K562 (cell line): ENCODE data around the gene IGF1R. TPM values are rescaled to one million over a fixed set of nuclear protein-coding genes. Genes with fewer than 3 reads are reported as not detected.

ENCODE experiments used
- ATAC-seq: fragments of 200-7000 bp; cut with Tn5 transposase; 3 replicates; pipeline ENCODE4 v1.9.1; 2020; ENCODE audit warnings: moderate library complexity
- BruUV-seq: library from RNA; stranded (reverse); fragments of 400-500 nt; replicated peaks from 2 replicates; lab custom pipeline; 2021; lab: Mats Ljungman, UMichigan
- CTCF ChIA-PET: fragments of 300-600 bp; formaldehyde crosslinking; extraction: SDS; loops from one replicate; lab custom pipeline; 2021; ENCODE audit warnings: low intra/inter-chr PET ratio; lab: Yijun Ruan, JAX
- POLR2A ChIA-PET: fragments of 300-600, 350-650 bp; sonication (Branson Sonifier 250); formaldehyde crosslinking; extraction: SDS; loops from one replicate; lab custom pipeline; 2021; ENCODE audit warnings: antibody characterized with exemption, inconsistent platforms; lab: Yijun Ruan, JAX
- DNase-seq, 4 experiments: peaks; one replicate each; pipeline versions ENCODE4 v3.0.0 to v3.0.0-alpha.2; 2011 to 2018; ENCODE audit warnings: low spot score in 3 of 4, mixed read lengths in 3 of 4; ENCODE audit errors: extremely low read depth in 1 of 4
- FAIRE-seq: peaks from 2 replicates; lab custom pipeline; 2011; peaks lifted over from hg19 to GRCh38; lab: Jason Lieb, UNC
- H2AFZ ChIP-seq: 2 replicates; pipeline ENCODE4 v1.6.0; 2011; ENCODE audit warnings: low read depth, low read length, control low read depth, inconsistent platforms
- H3K27ac ChIP-seq: fragments of 200-600 bp; 3 replicates; pipeline ENCODE4 v1.8.0; 2011; ENCODE audit warnings: low read depth, mild to moderate bottlenecking, control low read depth, inconsistent platforms, low read length, moderate library complexity, mixed read lengths; ENCODE audit errors: extremely low read depth
- H3K27me3 ChIP-seq, 2 experiments: fragments of 300-600 bp in 1 of 2; 2 replicates in 1 of 2; 3 replicates in 1 of 2; pipeline versions ENCODE4 v1.6.0 to v1.8.0; 2011; ENCODE audit warnings: inconsistent platforms in 2 of 2, low read length in 2 of 2, mild to moderate bottlenecking in 1 of 2, mixed read lengths in 1 of 2, moderate library complexity in 1 of 2; ENCODE audit not compliant: control insufficient read depth in 2 of 2, insufficient read depth in 2 of 2
- H3K36me3 ChIP-seq: fragments of 300-600 bp; 3 replicates; pipeline ENCODE4 v1.8.0; 2011; ENCODE audit warnings: mild to moderate bottlenecking, low read length, inconsistent platforms; ENCODE audit not compliant: control insufficient read depth, insufficient read depth
- H3K4me1 ChIP-seq, 2 experiments: fragments of 200-600 bp in 1 of 2; replicated peaks in 1 of 2; 2 replicates in 1 of 2; 3 replicates in 1 of 2; pipeline versions ENCODE4 v1.5.1 to v1.8.0; 2011; ENCODE audit warnings: inconsistent platforms in 2 of 2, low read length in 2 of 2, mild to moderate bottlenecking in 1 of 2, mixed read lengths in 1 of 2, moderate library complexity in 1 of 2; ENCODE audit not compliant: control insufficient read depth in 2 of 2, insufficient read depth in 2 of 2
- H3K4me2 ChIP-seq: 2 replicates; pipeline ENCODE4 v1.6.1; 2011; ENCODE audit warnings: low read length, control low read depth, inconsistent platforms, mixed read lengths; ENCODE audit not compliant: insufficient read depth
- H3K4me3 ChIP-seq: fragments of 200-600 bp; sonication (generic), shearing (Covaris generic); 2 replicates; pipeline ENCODE4 v1.5.1; 2016; ENCODE audit warnings: control low read depth, inconsistent platforms
- H3K79me2 ChIP-seq: fragments of 200-600 bp; 3 replicates; pipeline ENCODE4 v1.8.0; 2011; ENCODE audit warnings: low read length, inconsistent platforms; ENCODE audit not compliant: control insufficient read depth, insufficient read depth
- H3K9ac ChIP-seq, 2 experiments: 2 replicates each; pipeline versions ENCODE4 v1.6.0 to v1.6.1; 2011; ENCODE audit warnings: low read depth in 2 of 2, low read length in 2 of 2, control low read depth in 1 of 2, inconsistent platforms in 1 of 2, mild to moderate bottlenecking in 1 of 2, mixed read lengths in 1 of 2; ENCODE audit not compliant: insufficient read depth in 1 of 2
- H3K9me1 ChIP-seq: one replicate; pipeline ENCODE4 v1.6.0; 2011; ENCODE audit warnings: inconsistent platforms, mild to moderate bottlenecking, low read length, moderate library complexity; ENCODE audit not compliant: control insufficient read depth, insufficient read depth
- H3K9me3 ChIP-seq: replicated peaks from 2 replicates; pipeline ENCODE4 v1.5.1; 2011; ENCODE audit warnings: low read depth, low read length, inconsistent platforms; ENCODE audit not compliant: control insufficient read depth, insufficient read depth
- H4K20me1 ChIP-seq: replicated peaks from 2 replicates; pipeline ENCODE4 v1.6.1; 2011; ENCODE audit warnings: low read length, inconsistent platforms, mixed read lengths; ENCODE audit not compliant: control insufficient read depth, insufficient read depth
- CBX1 ChIP-seq: sonication (generic); IDR thresholded peaks from 2 replicates; pipeline ENCODE4 v1.6.1; 2016; ENCODE audit warnings: antibody characterized with exemption, low read depth, mild to moderate bottlenecking
- CHAMP1 ChIP-seq: fragments of 450-650 bp; IDR thresholded peaks from 2 replicates; pipeline ENCODE4 v1.6.1; 2016; ENCODE audit warnings: mild to moderate bottlenecking
- EGR1 ChIP-seq: fragments of 450-650 bp; conservative IDR thresholded peaks from 2 replicates; pipeline ENCODE4 v1.6.1; 2017; ENCODE audit warnings: mild to moderate bottlenecking
- ELF1 ChIP-seq: fragments of 200-800 bp; sonication (Bioruptor generic); IDR thresholded peaks from 2 replicates; pipeline ENCODE4 v1.6.1; 2016; ENCODE audit warnings: missing genetic modification characterization, missing compliant biosample characterization
- EP400 ChIP-seq: fragments of 450-650 bp; IDR thresholded peaks from 2 replicates; pipeline ENCODE4 v1.6.1; 2017; ENCODE audit warnings: antibody characterized with exemption, mild to moderate bottlenecking, moderate library complexity
- FOXK1 ChIP-seq: sonication (generic); formaldehyde crosslinking; IDR thresholded peaks from 2 replicates; pipeline ENCODE4 v1.8.0; 2022; ENCODE audit warnings: missing genetic modification reagents, mild to moderate bottlenecking, borderline replicate concordance
- GATAD2B ChIP-seq: fragments of 450-650 bp; IDR thresholded peaks from 2 replicates; pipeline ENCODE4 v1.6.1; 2017; ENCODE audit warnings: mild to moderate bottlenecking, borderline replicate concordance
- HDAC1 ChIP-seq, 2 experiments: fragments of 450-650 bp; IDR thresholded peaks; 2 replicates each; pipeline ENCODE4 v1.6.1; 2016 to 2017; ENCODE audit warnings: inconsistent platforms in 1 of 2, mild to moderate bottlenecking in 1 of 2, moderate library complexity in 1 of 2
- HDAC2 ChIP-seq: fragments of 450-650 bp; IDR thresholded peaks from 2 replicates; pipeline ENCODE4 v1.6.1; 2016; ENCODE audit warnings: mild to moderate bottlenecking
- PPARD ChIP-seq: fragments of 250-450 bp; sonication (Bioruptor Pico); IDR thresholded peaks from 2 replicates; pipeline ENCODE4 v1.8.0; 2022; ENCODE audit warnings: inconsistent platforms, mild to moderate bottlenecking, moderate library complexity
- SRSF9 ChIP-seq: fragments of 200-400 bp; formaldehyde crosslinking; IDR thresholded peaks from 2 replicates; pipeline ENCODE4 v1.6.1; 2017; ENCODE audit warnings: low read depth, low read length, borderline replicate concordance
- WHSC1 ChIP-seq: IDR thresholded peaks from one replicate; pipeline ENCODE4 v1.6.1; 2012; ENCODE audit warnings: low read length, control low read depth, inconsistent platforms
- ZNF76 ChIP-seq: fragments of 250-450 bp; sonication (Bioruptor Pico); IDR thresholded peaks from 2 replicates; pipeline ENCODE4 v1.4.0; 2020; ENCODE audit warnings: mild to moderate bottlenecking, moderate library complexity, borderline replicate concordance
- WGBS: fragments of 100-300 bp; shearing (Covaris generic); methylation state at CpG from one replicate; pipeline ENCODE4 v1.1.6; 2016; ENCODE audit warnings: low coverage, mixed read lengths; ENCODE audit not compliant: insufficient coverage; ENCODE audit errors: missing lambda C conversion rate; 5-methylcytosine and 5-hydroxymethylcytosine counted together
- in situ Hi-C: fragments of 300-500 bp; cut with MboI; formaldehyde crosslinking; loops from 4 replicates; pipeline ENCODE4 v1.15.0; 2018; ENCODE audit warnings: inconsistent platforms, mixed read lengths
- intact Hi-C: fragments of 100-400 bp; cut with micrococcal nuclease; formaldehyde crosslinking; loops from 2 replicates; pipeline ENCODE4 v1.14.2; 2022
- polyA plus RNA-seq, 8 experiments: library from polyadenylated mRNA; depleted of rRNA in 4 of 8; stranded (reverse) in 5 of 8; unstranded in 3 of 8; fragments of >200 nt; fragmentation: Nextera tagmentation in 2 of 8; fragmentation: Illumina TruSeq in 1 of 8; extraction: Ambion mirVana in 2 of 8; extraction: Trizol in 1 of 8; gene quantifications; 2 replicates each; pipeline versions ENCODE4 v1.2.1 to v1.2.3, GENCODE V29; 2011 to 2014; ENCODE audit warnings: inconsistent platforms in 1 of 8, missing spikeins in 1 of 8
- total RNA-seq, 7 experiments: library from RNA; depleted of rRNA in 6 of 7; stranded (reverse); fragments of >200 nt in 6 of 7; fragmentation: Illumina TruSeq in 2 of 7; extraction: Trizol in 2 of 7; gene quantifications; 2 replicates each; pipeline versions ENCODE4 v1.2.1 to v1.2.3, GENCODE V29; 2011 to 2021; ENCODE audit warnings: low replicate concordance in 1 of 7
- TF ChIP-seq, protein P1 (sequence below): sonication (generic); IDR thresholded peaks from 2 replicates; pipeline ENCODE4 v1.6.1; 2016
- TF ChIP-seq, protein P2 (sequence below): fragments of 250-450 bp; sonication (Bioruptor Pico); IDR thresholded peaks from 2 replicates; pipeline ENCODE4 v1.8.0; 2022; ENCODE audit warnings: moderate library complexity, mild to moderate bottlenecking, inconsistent platforms

IGF1R gene
- total and polyA plus RNA-seq, 9 of the 15 experiments (the other 6 are each of a cell fraction or from before 2014, with no cell fraction given) = 0.35 to 8.0 (median 1.6) TPM

- Histone ChIP-seq H3K4me3 (no peak overlapping the region), H3K4me1 (no peaks in the 10 kb centered on the region), H3K9ac (no peak overlapping the region), H3K9me1 (no peaks in the 10 kb centered on the region), H3K27ac (no peak overlapping the region), H3K27me3 (peaks cover 7 to 28% of the 10 kb centered on the region in 2 experiments; a peak in 3 of 5 replicates), H3K36me3 (no peaks in the 10 kb centered on the region), H3K4me2 (no peak overlapping the region), H3K9me3 (no peaks in the 10 kb centered on the region), H3K79me2 (no peaks in the 10 kb centered on the region), H4K20me1 (no peaks in the 10 kb centered on the region), H2AFZ (no peak overlapping the region)
- intact Hi-C loops = no loop called here
- ChIA-PET CTCF (no interaction called here), POLR2A (no interaction called here)
- ATAC-seq (no peak), FAIRE-seq (no peak), DNase-seq (no peak)
- in situ Hi-C loops = no loop called here
- BruUV-seq = no TSS peak
- TF ChIP-seq PPARD (CRISPR knock-in tag) (no peak), FOXK1 (no peak), WHSC1 (no peak), SRSF9 (no peak), CBX1 (no peak), EP400 (no peak), HDAC2 (no peak), ELF1 (tag) (no peak), ZNF76 (CRISPR knock-in tag) (no peak), GATAD2B (no peak), HDAC1 (IDR thresholded peaks at IDR 0.05) (no peak), EGR1 (no peak), CHAMP1 (no peak)
- TF ChIP-seq, protein P1, sequence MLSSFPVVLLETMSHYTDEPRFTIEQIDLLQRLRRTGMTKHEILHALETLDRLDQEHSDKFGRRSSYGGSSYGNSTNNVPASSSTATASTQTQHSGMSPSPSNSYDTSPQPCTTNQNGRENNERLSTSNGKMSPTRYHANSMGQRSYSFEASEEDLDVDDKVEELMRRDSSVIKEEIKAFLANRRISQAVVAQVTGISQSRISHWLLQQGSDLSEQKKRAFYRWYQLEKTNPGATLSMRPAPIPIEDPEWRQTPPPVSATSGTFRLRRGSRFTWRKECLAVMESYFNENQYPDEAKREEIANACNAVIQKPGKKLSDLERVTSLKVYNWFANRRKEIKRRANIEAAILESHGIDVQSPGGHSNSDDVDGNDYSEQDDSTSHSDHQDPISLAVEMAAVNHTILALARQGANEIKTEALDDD = no peak
- TF ChIP-seq, protein P2, sequence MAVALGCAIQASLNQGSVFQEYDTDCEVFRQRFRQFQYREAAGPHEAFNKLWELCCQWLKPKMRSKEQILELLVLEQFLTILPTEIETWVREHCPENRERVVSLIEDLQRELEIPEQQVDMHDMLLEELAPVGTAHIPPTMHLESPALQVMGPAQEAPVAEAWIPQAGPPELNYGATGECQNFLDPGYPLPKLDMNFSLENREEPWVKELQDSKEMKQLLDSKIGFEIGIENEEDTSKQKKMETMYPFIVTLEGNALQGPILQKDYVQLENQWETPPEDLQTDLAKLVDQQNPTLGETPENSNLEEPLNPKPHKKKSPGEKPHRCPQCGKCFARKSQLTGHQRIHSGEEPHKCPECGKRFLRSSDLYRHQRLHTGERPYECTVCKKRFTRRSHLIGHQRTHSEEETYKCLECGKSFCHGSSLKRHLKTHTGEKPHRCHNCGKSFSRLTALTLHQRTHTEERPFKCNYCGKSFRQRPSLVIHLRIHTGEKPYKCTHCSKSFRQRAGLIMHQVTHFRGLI (CRISPR knock-in tag) = no peak
- 30% methylated on average over 7 of the region's 7 CpGs for WGBS
Observed at GRCh38 chr15:98914626-98915025, 266.3 kb downstream of the IGF1R start.
